ENCODE data around the gene KCTD16.

The KCTD16 gene

GRCh38 chr5:144463481-144464223, 293.0 kb downstream of the KCTD16 start:
- no peak for DNase-seq (ENCODE audit: low spot score)

- DNase-seq (ENCODE audit: low spot score) = no peak
Measured at GRCh38 chr5:144464306-144464705, 293.6 kb downstream of the KCTD16 start.

GRCh38 chr5:144465441-144465840, 294.8 kb downstream of the KCTD16 start:
- no peak for DNase-seq (ENCODE audit: low spot score)

GRCh38 chr5:144467792-144468191, 297.1 kb downstream of the KCTD16 start:
- DNase-seq (ENCODE audit: low spot score) = no peak

GRCh38 chr5:144468571-144468970, 297.9 kb downstream of the KCTD16 start:
- DNase-seq (ENCODE audit: low spot score) = no peak

GRCh38 chr5:144469106-144469505, 298.4 kb downstream of the KCTD16 start:
- no peak for DNase-seq (ENCODE audit: low spot score)

GRCh38 chr5:144472221-144472620, 301.5 kb downstream of the KCTD16 start:
- DNase-seq (ENCODE audit: low spot score) = no peak

- DNase-seq (ENCODE audit: low spot score) = no peak
Measured at GRCh38 chr5:144473650-144474049, 303.0 kb downstream of the KCTD16 start.

- no peak for DNase-seq (ENCODE audit: low spot score)
Measured at GRCh38 chr5:144478565-144478964, 307.9 kb downstream of the KCTD16 start.

GRCh38 chr5:144481861-144482260, 311.2 kb downstream of the KCTD16 start:
- DNase-seq (ENCODE audit: low spot score) = no peak

- no peak for DNase-seq (ENCODE audit: low spot score)
Measured at GRCh38 chr5:144484124-144484897, 313.6 kb downstream of the KCTD16 start.

- DNase-seq (ENCODE audit: low spot score) = no peak
Measured at GRCh38 chr5:144485540-144485939, 314.9 kb downstream of the KCTD16 start.

- no peak for DNase-seq (ENCODE audit: low spot score)
Measured at GRCh38 chr5:144487207-144487606, 316.5 kb downstream of the KCTD16 start.

GRCh38 chr5:144487761-144488160, 317.1 kb downstream of the KCTD16 start:
- no peak for DNase-seq (ENCODE audit: low spot score)

- DNase-seq (ENCODE audit: low spot score) = no peak
Measured at GRCh38 chr5:144503123-144503522, 332.4 kb downstream of the KCTD16 start.

- DNase-seq (ENCODE audit: low spot score) = no peak
Measured at GRCh38 chr5:144504929-144505577, 334.4 kb downstream of the KCTD16 start.

- no peak for DNase-seq (ENCODE audit: low spot score)
Measured at GRCh38 chr5:144510845-144511579, 340.3 kb downstream of the KCTD16 start.

GRCh38 chr5:144511580-144512072, 341.0 kb downstream of the KCTD16 start:
- DNase-seq (ENCODE audit: low spot score) = no peak

- no peak for DNase-seq (ENCODE audit: low spot score)
Measured at GRCh38 chr5:144522698-144523097, 352.0 kb downstream of the KCTD16 start.

- DNase-seq (ENCODE audit: low spot score) = no peak
Measured at GRCh38 chr5:144525000-144525399, 354.3 kb downstream of the KCTD16 start.

GRCh38 chr5:144531188-144531587, 360.5 kb downstream of the KCTD16 start:
- no peak for DNase-seq (ENCODE audit: low spot score)

Data from NAMALWA (cell line).